GM18498 (cell line): Measurements from ENCODE around the gene PRM3.

ENCODE experiments used
- ATAC-seq: cut with Tn5 transposase; IDR thresholded peaks from one replicate; pipeline ENCODE4 v1.9.1; 2021; ENCODE audit warnings: mild to moderate bottlenecking, moderate library complexity; ENCODE audit not compliant: unreplicated experiment

The PRM3 gene

DNA sequence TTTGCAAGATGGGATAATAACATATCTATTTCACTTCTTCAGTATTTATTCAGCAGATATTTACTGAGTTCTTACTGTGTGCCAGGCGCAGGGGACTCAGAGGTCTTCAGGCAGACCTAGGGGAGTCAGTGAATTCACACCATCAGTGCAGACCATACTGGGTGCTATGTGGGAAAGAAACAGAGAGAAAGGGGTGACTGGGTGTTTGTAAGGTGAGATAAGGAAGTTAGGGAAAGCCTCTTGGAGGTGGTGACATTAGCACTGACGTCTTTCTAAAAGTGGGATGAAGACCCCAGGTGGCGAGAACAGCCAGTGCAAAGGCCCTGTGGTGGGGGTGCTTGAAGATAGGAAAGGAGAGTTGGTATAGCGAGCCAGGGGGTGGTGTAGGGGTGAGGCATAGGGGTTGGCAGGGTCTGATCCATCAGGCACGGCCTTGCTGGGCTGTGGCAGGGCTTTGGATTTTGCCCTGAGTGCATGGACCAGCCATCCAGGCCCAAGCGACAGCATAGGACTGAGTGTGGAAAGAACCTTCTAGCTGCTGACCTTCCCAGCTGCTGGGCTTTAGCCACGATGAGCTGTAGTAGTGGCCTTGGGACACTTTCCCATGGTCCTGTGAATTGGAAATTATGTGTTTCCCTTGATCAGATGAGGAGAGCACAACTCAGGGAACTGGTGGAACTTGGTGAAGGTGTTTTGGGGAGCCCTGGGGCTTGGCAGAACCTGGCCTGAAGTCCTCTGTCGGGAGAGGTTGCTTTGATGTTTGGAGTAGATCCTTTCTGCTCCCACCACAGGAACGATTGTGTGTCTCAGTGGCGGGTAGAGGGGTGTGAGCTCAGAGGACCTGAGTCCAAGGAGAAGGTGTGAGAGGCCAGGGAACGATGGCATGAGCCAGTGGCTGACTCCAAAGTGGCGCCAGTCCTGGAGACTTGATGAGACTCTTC, 13.5 kb downstream of the PRM3 start:
- no peak for ATAC-seq

DNA sequence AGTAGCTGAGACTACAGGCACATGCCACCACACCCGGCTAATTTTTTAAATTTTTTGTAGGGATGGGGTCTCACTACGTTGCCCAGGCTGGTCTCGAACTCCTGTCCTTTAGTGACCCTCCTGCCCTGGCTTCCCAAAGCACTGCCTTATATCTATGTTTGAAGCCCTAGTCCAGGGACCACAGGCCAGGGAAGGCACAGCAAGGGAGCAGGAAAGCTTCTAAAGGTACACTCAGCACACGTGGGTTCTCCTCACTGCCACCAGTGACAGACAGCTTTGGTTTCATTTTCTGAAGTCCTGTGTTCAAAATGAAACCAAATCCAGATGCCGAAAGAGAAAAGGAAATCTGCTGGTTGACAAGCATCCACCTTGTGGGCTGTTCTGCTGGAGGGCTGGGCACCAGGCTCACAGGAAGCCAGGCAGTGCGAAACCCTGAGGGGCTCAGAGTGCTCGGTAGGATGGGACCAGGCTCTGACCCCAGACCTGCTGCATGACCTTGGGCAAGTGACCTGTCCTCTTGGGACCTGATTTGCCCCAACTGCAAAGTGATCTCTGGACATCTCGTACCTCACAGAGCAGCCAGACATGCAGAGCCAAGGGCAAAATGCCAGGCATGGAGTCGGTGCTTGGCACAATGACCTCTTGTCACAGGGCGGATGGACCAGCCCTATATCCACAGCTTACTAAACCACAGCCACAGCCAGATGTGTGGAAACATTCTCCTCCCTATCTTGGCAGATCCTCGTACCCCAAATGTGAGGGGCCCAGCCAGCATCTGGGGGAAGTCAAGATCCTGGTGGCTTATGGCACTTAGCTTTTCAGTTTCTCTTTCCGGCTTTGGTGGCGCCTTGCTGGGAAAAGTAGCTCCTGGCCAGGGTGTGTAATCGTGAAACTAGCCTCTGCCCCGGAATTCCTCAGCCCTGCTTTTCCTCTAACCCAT, 14.6 kb downstream of the PRM3 start:
- no peak for ATAC-seq

- ATAC-seq, result no peak
These were observed 16.1 kb downstream of the PRM3 start for GRCh38 chr16:11257131-11257938.

GRCh38 chr16:11256661-11257130, 16.7 kb downstream of the PRM3 start:
- ATAC-seq, result no peak

GRCh38 chr16:11255737-11256660, 17.4 kb downstream of the PRM3 start, which contains the start of gene SOCS1:
Gene SOCS1 (minus strand): TSS chr16:11256204. CDS start chr16:11255478, 726 bp downstream.
- peak; percentile 68 for ATAC-seq

DNA sequence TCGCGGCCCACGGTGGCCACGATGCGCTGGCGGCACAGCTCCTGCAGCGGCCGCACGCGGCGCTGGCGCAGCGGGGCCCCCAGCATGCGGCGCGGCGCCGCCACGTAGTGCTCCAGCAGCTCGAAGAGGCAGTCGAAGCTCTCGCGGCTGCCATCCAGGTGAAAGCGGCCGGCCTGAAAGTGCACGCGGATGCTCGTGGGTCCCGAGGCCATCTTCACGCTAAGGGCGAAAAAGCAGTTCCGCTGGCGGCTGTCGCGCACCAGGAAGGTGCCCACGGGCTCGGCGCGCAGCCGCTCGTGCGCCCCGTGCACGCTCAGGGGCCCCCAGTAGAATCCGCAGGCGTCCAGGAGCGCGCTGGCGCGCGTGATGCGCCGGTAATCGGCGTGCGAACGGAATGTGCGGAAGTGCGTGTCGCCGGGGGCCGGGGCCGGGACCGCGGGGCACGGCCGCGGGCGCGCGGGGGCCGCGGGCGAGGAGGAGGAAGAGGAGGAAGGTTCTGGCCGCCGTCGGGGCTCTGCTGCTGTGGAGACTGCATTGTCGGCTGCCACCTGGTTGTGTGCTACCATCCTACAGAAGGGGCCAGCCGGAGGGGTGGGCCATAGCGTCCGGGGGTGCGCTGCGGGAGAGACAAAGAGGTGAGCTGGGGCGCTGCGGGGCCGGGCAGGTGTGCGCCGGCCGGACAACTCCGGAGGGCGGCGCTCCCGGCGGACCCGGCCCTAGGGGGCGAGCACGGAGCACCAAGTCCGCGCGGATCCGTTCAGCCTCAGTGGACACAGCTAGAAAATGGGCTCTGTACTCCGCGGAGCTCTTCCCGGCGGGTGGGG, 18.3 kb downstream of the PRM3 start:
- ATAC-seq, result peak; percentile 1

DNA sequence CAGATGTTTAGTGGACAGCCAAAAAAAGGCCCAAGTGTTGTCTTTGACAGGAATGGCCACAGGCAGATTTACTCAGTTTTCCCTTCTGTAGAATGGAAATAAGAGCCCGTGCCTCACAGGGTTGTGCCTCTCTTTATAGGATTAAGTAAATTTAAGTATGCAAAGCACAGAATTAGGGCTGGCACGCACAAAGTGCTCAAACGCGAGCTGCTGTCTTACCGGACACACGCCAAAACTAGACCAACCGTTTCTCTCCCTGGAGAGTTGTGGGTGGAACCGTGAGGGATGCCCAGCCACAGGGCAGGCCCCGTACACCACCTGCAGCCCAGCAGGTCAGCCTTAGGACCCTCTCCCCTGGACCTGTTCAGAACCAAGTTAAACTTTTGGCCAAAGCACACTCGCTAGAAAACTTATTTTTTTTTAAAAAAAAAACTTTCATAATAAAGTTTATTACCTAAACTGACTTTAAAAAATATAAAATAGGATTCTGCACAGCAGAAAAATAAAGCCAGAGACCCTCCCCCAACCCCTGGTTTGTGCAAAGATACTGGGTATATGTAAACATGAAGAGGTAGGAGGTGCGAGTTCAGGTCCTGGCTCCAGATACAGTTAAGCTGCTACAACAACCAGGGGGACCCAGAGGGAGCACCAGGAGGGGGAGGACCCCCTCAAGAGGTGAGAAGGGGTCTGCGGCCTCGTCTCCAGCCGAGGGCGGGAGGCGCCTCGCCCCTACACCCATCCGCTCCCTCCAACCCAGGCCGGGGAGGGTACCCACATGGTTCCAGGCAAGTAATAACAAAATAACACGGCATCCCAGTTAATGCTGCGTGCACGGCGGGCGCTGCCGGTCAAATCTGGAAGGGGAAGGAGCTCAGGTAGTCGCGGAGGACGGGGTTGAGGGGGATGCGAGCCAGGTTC, 19.2 kb downstream of the PRM3 start:
- ATAC-seq, result no peak

DNA sequence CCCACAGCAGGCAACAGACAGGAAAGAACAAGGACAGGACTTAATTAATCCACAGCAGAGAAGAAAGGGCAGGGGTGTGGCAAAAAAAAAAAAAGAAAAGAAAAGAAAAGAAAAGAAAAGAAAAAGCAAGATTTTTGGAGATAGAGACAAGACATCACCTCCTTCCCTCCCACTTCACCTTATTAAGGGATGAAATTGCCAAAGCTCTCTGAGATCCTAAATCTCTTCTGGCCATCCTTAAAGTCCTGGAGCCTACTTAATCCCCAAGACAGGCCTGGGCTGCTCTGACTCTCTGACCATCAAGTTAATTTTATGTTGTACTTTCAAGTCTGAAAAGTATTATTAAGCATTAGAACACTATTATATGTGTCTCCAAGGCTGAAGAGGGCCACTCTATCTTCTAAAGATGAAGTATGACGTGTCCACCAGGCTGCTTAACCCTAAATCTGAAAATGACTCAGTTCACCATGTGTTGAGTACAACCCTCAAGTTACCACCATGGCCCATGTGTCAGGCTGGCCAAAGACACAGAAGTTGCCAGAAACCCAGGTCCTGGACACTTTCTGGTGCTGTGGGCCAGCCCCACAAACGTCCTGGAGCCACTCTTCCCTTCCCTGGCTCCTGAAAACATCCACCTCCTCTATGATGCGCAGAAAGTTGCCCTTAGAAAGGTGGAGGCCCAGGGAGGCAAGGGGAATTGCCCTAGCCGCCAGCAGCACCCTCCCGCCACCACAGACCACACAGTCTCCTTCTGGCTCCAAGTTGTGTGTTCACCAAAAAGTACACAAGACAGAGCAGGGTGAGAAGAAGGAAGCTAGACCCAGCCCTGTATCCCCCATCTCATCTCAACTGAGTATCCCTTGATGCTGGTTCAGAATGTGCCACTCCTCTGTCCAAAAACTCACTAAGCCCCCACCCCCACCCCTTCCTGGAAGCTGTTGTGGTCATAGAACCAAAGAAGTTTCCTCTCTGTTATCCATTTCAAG, 20.1 kb downstream of the PRM3 start:
- ATAC-seq, result no peak

DNA sequence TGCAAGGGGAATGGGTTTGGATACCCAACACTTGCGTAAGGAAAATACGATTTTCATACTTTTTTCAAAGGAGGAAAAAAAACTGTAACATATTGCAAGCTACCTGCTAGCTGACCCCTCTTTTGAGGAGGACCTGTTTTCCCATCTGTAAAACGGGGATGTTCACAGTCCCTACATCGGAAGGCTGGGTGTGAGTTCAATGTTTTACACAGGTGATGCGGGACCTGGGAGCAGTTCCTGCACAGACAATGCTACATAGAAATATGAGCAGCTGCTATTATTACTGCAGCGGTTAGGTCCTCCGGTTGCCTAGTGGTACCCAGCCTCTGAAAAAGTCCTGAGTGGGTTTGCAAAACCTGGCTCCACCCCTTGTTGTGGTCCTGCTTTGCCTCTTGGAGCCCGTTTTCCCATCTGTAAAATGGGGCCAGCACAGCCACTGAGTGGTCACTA, 20.9 kb downstream of the PRM3 start:
- no peak for ATAC-seq

DNA sequence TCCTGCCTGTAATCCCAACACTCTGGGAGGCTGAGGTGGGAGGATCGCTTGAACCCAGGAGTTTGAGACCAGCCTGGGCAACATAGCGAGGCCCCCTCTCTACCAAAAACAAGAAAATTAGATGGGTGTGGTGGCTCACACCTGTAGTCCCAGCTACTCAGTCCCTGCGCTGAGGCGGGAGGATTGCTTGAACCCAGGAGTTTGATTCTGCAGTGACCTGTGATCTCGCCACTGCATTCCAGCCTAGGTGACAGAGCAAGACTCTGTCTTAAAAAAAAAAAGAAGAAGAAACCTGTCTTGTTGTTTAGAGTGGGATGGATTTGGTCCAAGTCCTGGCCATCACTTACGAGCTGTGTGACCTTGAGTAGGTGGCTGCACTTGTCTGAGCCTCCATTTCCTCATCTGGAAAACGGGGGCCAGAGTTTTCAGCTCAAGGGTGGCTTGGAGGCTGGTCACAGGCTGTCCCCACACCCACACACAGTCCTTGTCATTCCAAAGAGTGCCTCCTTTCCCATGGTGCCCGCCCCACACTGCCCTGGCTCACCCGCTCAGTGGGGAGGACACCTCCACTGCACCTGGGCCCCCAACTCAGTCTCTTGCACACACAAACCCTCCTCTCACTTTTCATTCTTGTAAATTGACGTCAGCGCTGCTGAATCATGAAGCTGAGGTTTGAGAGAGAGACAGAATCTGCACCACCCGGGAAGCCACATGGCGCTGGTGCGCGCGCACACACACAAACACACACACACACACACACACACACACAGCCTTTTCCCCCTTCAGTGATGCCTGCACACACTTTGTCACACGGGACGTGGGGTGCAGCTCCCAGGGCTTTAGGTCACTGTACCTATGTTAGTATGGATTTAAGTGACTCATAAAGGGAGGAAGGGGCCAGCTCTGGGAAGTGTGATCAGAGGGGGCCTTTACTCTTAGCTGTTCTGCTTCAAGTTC, 21.6 kb downstream of the PRM3 start:
- no peak for ATAC-seq

DNA sequence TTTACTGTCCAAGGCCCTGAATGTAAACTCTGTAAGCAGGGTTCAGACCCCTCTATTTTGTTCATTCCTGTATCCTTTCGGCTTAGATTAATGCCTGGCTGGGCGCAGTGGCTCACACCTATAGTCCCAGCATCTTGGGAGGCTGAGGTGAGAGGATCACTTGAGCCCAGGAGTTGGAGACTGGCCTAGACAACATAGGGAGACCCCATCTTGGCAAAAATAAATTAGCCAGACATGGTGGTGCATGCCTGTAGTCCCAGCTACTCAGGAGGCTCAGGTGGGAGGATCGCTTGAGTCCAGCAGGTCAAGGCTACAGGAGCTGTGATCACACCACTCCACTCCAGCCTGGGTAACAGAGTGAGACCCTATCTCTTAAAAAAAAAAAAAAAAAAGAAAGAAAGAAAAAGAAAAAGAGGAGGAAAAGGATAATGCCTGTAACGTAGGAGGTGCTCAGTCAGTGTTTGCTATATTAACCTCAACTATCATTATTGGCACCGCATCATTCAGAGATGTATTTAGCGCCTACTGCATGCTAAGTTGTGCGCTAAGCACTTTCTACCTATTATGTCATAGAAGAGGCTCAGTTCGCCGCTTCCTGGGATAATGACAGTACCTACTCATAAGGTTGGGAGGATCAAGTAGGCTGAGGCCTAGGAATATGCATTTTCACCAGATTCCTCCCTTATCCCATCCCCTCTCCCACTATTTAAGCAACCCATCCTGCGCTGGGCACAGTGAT, 22.5 kb downstream of the PRM3 start:
- ATAC-seq, result no peak

DNA sequence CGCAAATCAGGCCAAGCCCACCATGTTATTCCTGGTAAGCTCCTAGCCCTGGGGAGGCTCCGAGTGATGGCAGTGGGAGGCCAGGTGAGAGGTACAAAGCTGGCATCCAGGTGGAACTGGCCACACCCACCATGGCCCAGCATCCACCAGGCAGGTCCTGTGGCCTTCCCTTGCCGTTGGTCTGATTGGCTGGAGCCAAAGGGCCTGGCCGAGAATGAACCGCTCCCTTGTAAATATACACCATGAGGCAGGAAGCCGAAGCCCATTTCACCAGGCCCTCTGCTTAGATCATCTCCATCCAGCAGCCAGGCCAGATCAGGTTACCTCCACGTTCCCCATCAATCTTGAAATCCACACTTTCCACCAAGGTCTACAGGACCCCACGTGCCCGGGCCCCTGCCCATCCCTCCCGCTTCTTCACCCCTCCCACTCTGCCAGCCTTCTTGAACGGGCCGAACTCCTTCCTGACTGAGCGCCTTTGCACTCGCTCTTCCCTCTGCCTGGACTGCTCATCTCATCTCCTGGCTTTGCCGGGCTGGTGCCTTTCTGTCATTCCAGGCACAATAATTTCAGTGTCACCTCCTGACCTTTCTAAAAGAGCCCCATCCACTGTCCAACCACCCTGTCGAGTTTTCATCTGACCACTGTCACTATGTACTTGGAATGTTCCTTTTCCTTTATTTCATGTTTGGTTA, 23.2 kb downstream of the PRM3 start:
- ATAC-seq, result no peak

GRCh38 chr16:11249233-11250061, 24.0 kb downstream of the PRM3 start:
- no peak for ATAC-seq
